Fibroblast of lung (primary cell): ENCODE results near the gene TSNAXIP1.

Source experiments
- CTCF ChIP-seq, 2 donors: IDR thresholded peaks in 1 of 2; conservative IDR thresholded peaks in 1 of 2; 1 replicate in 1 of 2; 2 replicates in 1 of 2; pipeline ENCODE4 v1.5.1; 2011 to 2012; ENCODE audit warnings: low read length in 2 of 2, control low read depth in 1 of 2, inconsistent platforms in 1 of 2, low read depth in 1 of 2, mild to moderate bottlenecking in 1 of 2
- EZH2 ChIP-seq: IDR thresholded peaks from 2 replicates; pipeline ENCODE4 v1.5.1; 2012; ENCODE audit warnings: low read length, control low read depth, mild to moderate bottlenecking; ENCODE audit errors: missing control alignments

- no peak for TF ChIP-seq CTCF (conservative IDR thresholded peaks at IDR 0.05 in 1 of 2, IDR thresholded peaks at IDR 0.05 in 1 of 2; ENCODE audit: low read depth in 1 of 2, low read length in 2 of 2)
- TF ChIP-seq EZH2 = no peak
Observed at GRCh38 chr16:67861877-67862276, 55.2 kb downstream of the TSNAXIP1 start.
